ENCODE data around the gene PRKN.

Gene PRKN

DNA sequence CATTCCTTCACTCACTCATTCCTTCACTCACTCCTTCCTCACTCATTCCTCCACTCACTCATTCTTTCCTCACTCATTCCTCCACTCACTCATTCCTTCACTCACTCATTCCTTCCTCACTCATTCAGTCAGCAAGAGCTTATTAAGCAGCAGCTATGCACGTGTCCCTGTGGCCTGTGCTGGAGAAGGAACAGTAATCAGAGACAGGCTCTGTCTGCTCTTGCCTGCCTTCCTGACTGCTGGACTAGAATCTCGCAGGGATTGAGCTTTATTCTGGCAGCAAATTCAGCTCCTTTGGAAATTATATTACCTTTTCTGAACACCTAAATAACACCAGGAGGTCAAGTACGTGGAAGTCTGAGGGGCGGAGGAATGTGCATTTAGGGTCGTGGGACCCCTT, 1314.8 kb downstream of the PRKN start:
- no peak overlapping the region for H3K9ac ChIP-seq
- H3K36me3 ChIP-seq (ENCODE audit: insufficient read depth): no peaks in the 10 kb centered on the region
- no peak overlapping the region for H3K27ac ChIP-seq
- H3K27me3 ChIP-seq (ENCODE audit: insufficient read depth, low read depth): no peaks in the 10 kb centered on the region
- TF ChIP-seq, protein P1, sequence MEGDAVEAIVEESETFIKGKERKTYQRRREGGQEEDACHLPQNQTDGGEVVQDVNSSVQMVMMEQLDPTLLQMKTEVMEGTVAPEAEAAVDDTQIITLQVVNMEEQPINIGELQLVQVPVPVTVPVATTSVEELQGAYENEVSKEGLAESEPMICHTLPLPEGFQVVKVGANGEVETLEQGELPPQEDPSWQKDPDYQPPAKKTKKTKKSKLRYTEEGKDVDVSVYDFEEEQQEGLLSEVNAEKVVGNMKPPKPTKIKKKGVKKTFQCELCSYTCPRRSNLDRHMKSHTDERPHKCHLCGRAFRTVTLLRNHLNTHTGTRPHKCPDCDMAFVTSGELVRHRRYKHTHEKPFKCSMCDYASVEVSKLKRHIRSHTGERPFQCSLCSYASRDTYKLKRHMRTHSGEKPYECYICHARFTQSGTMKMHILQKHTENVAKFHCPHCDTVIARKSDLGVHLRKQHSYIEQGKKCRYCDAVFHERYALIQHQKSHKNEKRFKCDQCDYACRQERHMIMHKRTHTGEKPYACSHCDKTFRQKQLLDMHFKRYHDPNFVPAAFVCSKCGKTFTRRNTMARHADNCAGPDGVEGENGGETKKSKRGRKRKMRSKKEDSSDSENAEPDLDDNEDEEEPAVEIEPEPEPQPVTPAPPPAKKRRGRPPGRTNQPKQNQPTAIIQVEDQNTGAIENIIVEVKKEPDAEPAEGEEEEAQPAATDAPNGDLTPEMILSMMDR (conservative IDR thresholded peaks at IDR 0.05; ENCODE audit: low read depth, low read length): no peak
- H4K20me1 ChIP-seq (ENCODE audit: insufficient read depth): no peaks in the 10 kb centered on the region
- H3K4me1 ChIP-seq (ENCODE audit: low read depth, poor library complexity, severe bottlenecking): peaks cover 3% of the 10 kb centered on the region
- no peak overlapping the region for H2AFZ ChIP-seq (ENCODE audit: low read depth)
- no peak overlapping the region for H3K4me3 ChIP-seq (IDR thresholded peaks at IDR 0.05; ENCODE audit: insufficient read depth, low read depth, low read length)
- H3K79me2 ChIP-seq (ENCODE audit: insufficient read depth, low read depth): no peaks in the 10 kb centered on the region
- no peak overlapping the region for H3K4me2 ChIP-seq

DNA sequence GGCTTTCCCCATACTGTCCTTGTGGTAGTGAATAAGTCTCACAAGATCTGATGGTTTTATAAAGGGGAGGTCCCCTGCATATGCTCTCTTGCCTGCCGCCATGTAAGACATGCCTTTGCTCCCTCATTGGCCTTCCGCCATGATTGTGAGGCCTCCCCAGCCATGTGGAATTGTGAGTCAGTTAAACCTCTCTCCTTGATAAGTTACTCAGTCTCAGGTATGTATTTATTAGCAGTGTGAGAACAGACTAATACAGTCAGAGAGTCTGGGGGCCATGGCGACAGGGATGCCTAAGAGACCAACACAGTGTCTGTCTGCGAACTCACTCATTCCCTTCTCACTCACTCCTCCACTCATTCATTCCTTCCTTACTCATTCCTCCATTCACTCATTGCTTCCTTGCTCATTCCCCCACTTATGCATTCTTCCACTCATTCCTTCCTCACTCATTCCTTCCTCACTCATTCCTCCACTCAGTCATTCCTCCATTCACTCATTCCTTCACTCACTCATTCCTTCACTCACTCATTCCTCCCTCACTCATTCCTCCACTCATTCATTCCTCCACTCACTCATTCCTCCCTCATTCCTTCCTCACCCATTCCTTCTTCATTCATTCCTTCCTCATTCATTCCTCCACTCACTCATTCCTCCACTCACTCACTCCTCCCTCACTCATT, 1316.2 kb downstream of the PRKN start:
- H3K9ac ChIP-seq: no peak overlapping the region
- no peak overlapping the region for H2AFZ ChIP-seq (ENCODE audit: low read depth)
- no peak overlapping the region for H3K27ac ChIP-seq
- TF ChIP-seq, protein P1 (conservative IDR thresholded peaks at IDR 0.05; ENCODE audit: low read depth, low read length): no peak
- no peaks in the 10 kb centered on the region for H3K79me2 ChIP-seq (ENCODE audit: insufficient read depth, low read depth)
- H3K4me2 ChIP-seq: no peak overlapping the region
- H3K4me1 ChIP-seq (ENCODE audit: low read depth, poor library complexity, severe bottlenecking): peaks cover 15% of the 10 kb centered on the region
- H3K27me3 ChIP-seq (ENCODE audit: insufficient read depth, low read depth): no peaks in the 10 kb centered on the region
- no peaks in the 10 kb centered on the region for H4K20me1 ChIP-seq (ENCODE audit: insufficient read depth)
- H3K36me3 ChIP-seq (ENCODE audit: insufficient read depth): no peaks in the 10 kb centered on the region
- H3K4me3 ChIP-seq (IDR thresholded peaks at IDR 0.05; ENCODE audit: insufficient read depth, low read depth, low read length): no peak overlapping the region

DNA sequence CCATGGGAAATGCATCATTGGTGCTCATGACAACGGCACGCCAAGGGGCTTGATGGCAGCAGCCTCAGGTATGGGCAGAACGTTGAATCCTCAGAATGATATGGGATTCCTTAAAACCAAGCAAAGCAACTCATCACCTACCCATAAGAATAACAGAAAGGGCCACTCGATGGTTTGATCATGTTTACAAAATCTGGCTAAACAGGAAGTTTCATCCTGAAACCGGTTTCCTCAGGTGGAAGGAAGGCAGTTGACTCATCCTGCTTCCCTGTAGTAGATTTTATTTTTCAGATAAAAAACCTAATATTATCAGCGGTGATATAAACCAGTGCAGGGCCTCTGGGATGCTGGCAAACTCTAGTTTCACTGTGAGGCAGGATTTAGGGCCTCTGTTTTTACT, 1316.8 kb downstream of the PRKN start:
- no peak overlapping the region for H3K4me3 ChIP-seq (IDR thresholded peaks at IDR 0.05; ENCODE audit: insufficient read depth, low read depth, low read length)
- H3K27ac ChIP-seq: no peak overlapping the region
- H3K79me2 ChIP-seq (ENCODE audit: insufficient read depth, low read depth): no peaks in the 10 kb centered on the region
- TF ChIP-seq, protein P1 (conservative IDR thresholded peaks at IDR 0.05; ENCODE audit: low read depth, low read length): no peak
- no peaks in the 10 kb centered on the region for H4K20me1 ChIP-seq (ENCODE audit: insufficient read depth)
- no peaks in the 10 kb centered on the region for H3K27me3 ChIP-seq (ENCODE audit: insufficient read depth, low read depth)
- no peak overlapping the region for H3K4me2 ChIP-seq
- H3K9ac ChIP-seq: no peak overlapping the region
- H2AFZ ChIP-seq (ENCODE audit: low read depth): no peak overlapping the region
- H3K4me1 ChIP-seq (ENCODE audit: low read depth, poor library complexity, severe bottlenecking): peaks cover 15% of the 10 kb centered on the region
- H3K36me3 ChIP-seq (ENCODE audit: insufficient read depth): no peaks in the 10 kb centered on the region

DNA sequence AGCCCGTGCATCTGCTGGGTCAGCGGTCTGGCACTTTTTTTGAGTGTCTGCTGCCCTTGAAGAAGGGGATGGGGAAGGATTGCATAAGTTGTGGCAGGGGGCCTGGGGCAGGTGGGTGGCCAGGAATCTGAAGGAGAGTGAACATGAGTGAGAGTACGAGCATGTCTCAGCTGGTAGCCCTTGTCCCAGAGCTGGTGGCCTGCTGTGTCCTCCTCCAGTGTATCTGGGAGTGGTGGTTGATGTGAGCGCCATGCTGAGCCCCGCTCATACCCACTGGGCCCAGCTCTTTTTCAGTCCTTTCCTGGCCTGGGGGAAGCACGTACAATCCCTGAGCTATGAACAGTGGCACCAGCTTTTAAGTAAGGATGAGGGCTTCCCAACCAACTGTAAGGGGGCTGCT, 1317.5 kb downstream of the PRKN start:
- Histone ChIP-seq H3K27ac (no peak overlapping the region), H3K79me2 (ENCODE audit: insufficient read depth, low read depth) (no peaks in the 10 kb centered on the region), H3K9ac (no peak overlapping the region), H3K27me3 (ENCODE audit: insufficient read depth, low read depth) (no peaks in the 10 kb centered on the region), H3K4me2 (no peak overlapping the region), H2AFZ (ENCODE audit: low read depth) (no peak overlapping the region), H3K4me3 (IDR thresholded peaks at IDR 0.05; ENCODE audit: insufficient read depth, low read depth, low read length) (no peak overlapping the region), H3K36me3 (ENCODE audit: insufficient read depth) (no peaks in the 10 kb centered on the region), H4K20me1 (ENCODE audit: insufficient read depth) (no peaks in the 10 kb centered on the region), H3K4me1 (ENCODE audit: low read depth, poor library complexity, severe bottlenecking) (peaks cover 15% of the 10 kb centered on the region)
- TF ChIP-seq, protein P1 (conservative IDR thresholded peaks at IDR 0.05; ENCODE audit: low read depth, low read length): no peak
